Measurements from ENCODE around the gene DLL1.

DLL1 gene

GRCh38 chr6:170245475-170245992 lies 45.3 kb downstream of the DLL1 start:
- peaks cover 0 to 19% (median 0%) of the 10 kb centered on the region in 5 donors for H3K4me1 ChIP-seq (ENCODE audit: control insufficient read depth in 5 of 5, insufficient read depth in 5 of 5, low read length in 5 of 5)
- H3K27me3 ChIP-seq (ENCODE audit: control insufficient read depth in 5 of 5, insufficient read depth in 4 of 5, low read length in 5 of 5) = peaks cover 18 to 57% (median 25%) of the 10 kb centered on the region in 5 donors
- no peaks in the 10 kb centered on the region for H3K9me3 ChIP-seq (ENCODE audit: control insufficient read depth in 5 of 5, low read length in 5 of 5)
- H3K9ac ChIP-seq (ENCODE audit: low read length in 5 of 5) = no peak overlapping the region
- no peaks in the 10 kb centered on the region for H3K36me3 ChIP-seq (ENCODE audit: control insufficient read depth in 5 of 5, insufficient read depth in 5 of 5, low read length in 5 of 5)
- H3K4me3 ChIP-seq (ENCODE audit: low read depth in 1 of 5, low read length in 5 of 5) = no peak overlapping the region
- no peak overlapping the region for H3K27ac ChIP-seq (ENCODE audit: low read depth, low read length)

GRCh38 chr6:170244721-170245474 lies 46.0 kb downstream of the DLL1 start:
- H3K27me3 ChIP-seq (ENCODE audit: control insufficient read depth in 5 of 5, insufficient read depth in 4 of 5, low read length in 5 of 5) = peaks cover 18 to 59% (median 25%) of the 10 kb centered on the region in 5 donors
- H3K27ac ChIP-seq (ENCODE audit: low read depth, low read length) = no peak overlapping the region

GRCh38 chr6:170243791-170244291 lies 47.0 kb downstream of the DLL1 start:
- peaks cover 0 to 19% (median 0%) of the 10 kb centered on the region in 5 donors for H3K4me1 ChIP-seq (ENCODE audit: control insufficient read depth in 5 of 5, insufficient read depth in 5 of 5, low read length in 5 of 5)
- H3K36me3 ChIP-seq (ENCODE audit: control insufficient read depth in 5 of 5, insufficient read depth in 5 of 5, low read length in 5 of 5) = no peaks in the 10 kb centered on the region
- peaks cover 18 to 52% (median 23%) of the 10 kb centered on the region in 5 donors for H3K27me3 ChIP-seq (ENCODE audit: control insufficient read depth in 5 of 5, insufficient read depth in 4 of 5, low read length in 5 of 5)
- no peak overlapping the region for H3K9ac ChIP-seq (ENCODE audit: low read length in 5 of 5)
- H3K27ac ChIP-seq (ENCODE audit: low read depth, low read length) = no peak overlapping the region
- no peak overlapping the region for H3K4me3 ChIP-seq (ENCODE audit: low read depth in 1 of 5, low read length in 5 of 5)
- H3K9me3 ChIP-seq (ENCODE audit: control insufficient read depth in 5 of 5, low read length in 5 of 5) = no peaks in the 10 kb centered on the region

More at GRCh38 chr6:170244721-170245474, 46.0 kb downstream of the DLL1 start:
- peaks cover 0 to 19% (median 0%) of the 10 kb centered on the region in 5 donors for H3K4me1 ChIP-seq (ENCODE audit: control insufficient read depth in 5 of 5, insufficient read depth in 5 of 5, low read length in 5 of 5)
- no peak overlapping the region for H3K9ac ChIP-seq (ENCODE audit: low read length in 5 of 5)
- no peaks in the 10 kb centered on the region for H3K9me3 ChIP-seq (ENCODE audit: control insufficient read depth in 5 of 5, low read length in 5 of 5)
- H3K36me3 ChIP-seq (ENCODE audit: control insufficient read depth in 5 of 5, insufficient read depth in 5 of 5, low read length in 5 of 5) = no peaks in the 10 kb centered on the region
- H3K4me3 ChIP-seq (ENCODE audit: low read depth in 1 of 5, low read length in 5 of 5) = no peak overlapping the region

- H3K9me3 ChIP-seq (ENCODE audit: control insufficient read depth in 5 of 5, low read length in 5 of 5) = no peaks in the 10 kb centered on the region
- no peak overlapping the region for H3K27ac ChIP-seq (ENCODE audit: low read depth, low read length)
Observed at GRCh38 chr6:170243386-170243785, 47.5 kb downstream of the DLL1 start.

GRCh38 chr6:170238741-170239565 lies 51.9 kb downstream of the DLL1 start:
- Histone ChIP-seq H3K4me3 (ENCODE audit: low read depth in 1 of 5, low read length in 5 of 5) (no peak overlapping the region), H3K4me1 (ENCODE audit: control insufficient read depth in 5 of 5, insufficient read depth in 5 of 5, low read length in 5 of 5) (no peaks in the 10 kb centered on the region), H3K9ac (ENCODE audit: low read length in 5 of 5) (no peak overlapping the region), H3K36me3 (ENCODE audit: control insufficient read depth in 5 of 5, insufficient read depth in 5 of 5, low read length in 5 of 5) (no peaks in the 10 kb centered on the region), H3K9me3 (ENCODE audit: control insufficient read depth in 5 of 5, low read length in 5 of 5) (no peaks in the 10 kb centered on the region), H3K27ac (ENCODE audit: low read depth, low read length) (no peak overlapping the region), H3K27me3 (ENCODE audit: control insufficient read depth in 5 of 5, insufficient read depth in 4 of 5, low read length in 5 of 5) (peaks cover under 1 to 19% (median 4%) of the 10 kb centered on the region in 5 donors)

More at GRCh38 chr6:170243386-170243785, 47.5 kb downstream of the DLL1 start:
- H3K4me3 ChIP-seq (ENCODE audit: low read depth in 1 of 5, low read length in 5 of 5) = no peak overlapping the region
- H3K27me3 ChIP-seq (ENCODE audit: control insufficient read depth in 5 of 5, insufficient read depth in 4 of 5, low read length in 5 of 5) = peaks cover 14 to 47% (median 21%) of the 10 kb centered on the region in 5 donors
- H3K9ac ChIP-seq (ENCODE audit: low read length in 5 of 5) = no peak overlapping the region
- H3K36me3 ChIP-seq (ENCODE audit: control insufficient read depth in 5 of 5, insufficient read depth in 5 of 5, low read length in 5 of 5) = no peaks in the 10 kb centered on the region
- peaks cover 0 to 14% (median 0%) of the 10 kb centered on the region in 5 donors for H3K4me1 ChIP-seq (ENCODE audit: control insufficient read depth in 5 of 5, insufficient read depth in 5 of 5, low read length in 5 of 5)

GRCh38 chr6:170237999-170238740 lies 52.7 kb downstream of the DLL1 start:
- Histone ChIP-seq H3K9me3 (ENCODE audit: control insufficient read depth in 5 of 5, low read length in 5 of 5) (no peaks in the 10 kb centered on the region), H3K4me1 (ENCODE audit: control insufficient read depth in 5 of 5, insufficient read depth in 5 of 5, low read length in 5 of 5) (no peaks in the 10 kb centered on the region)

GRCh38 chr6:170236131-170236836 lies 54.6 kb downstream of the DLL1 start:
- Histone ChIP-seq H3K27ac (ENCODE audit: low read depth, low read length) (no peak overlapping the region), H3K27me3 (ENCODE audit: control insufficient read depth in 5 of 5, insufficient read depth in 4 of 5, low read length in 5 of 5) (peaks cover 0 to 13% (median 3%) of the 10 kb centered on the region in 5 donors), H3K4me3 (ENCODE audit: low read depth in 1 of 5, low read length in 5 of 5) (no peak overlapping the region), H3K36me3 (ENCODE audit: control insufficient read depth in 5 of 5, insufficient read depth in 5 of 5, low read length in 5 of 5) (no peaks in the 10 kb centered on the region), H3K4me1 (ENCODE audit: control insufficient read depth in 5 of 5, insufficient read depth in 5 of 5, low read length in 5 of 5) (peaks cover 0 to under 1% (median 0%) of the 10 kb centered on the region in 5 donors), H3K9me3 (ENCODE audit: control insufficient read depth in 5 of 5, low read length in 5 of 5) (no peaks in the 10 kb centered on the region), H3K9ac (ENCODE audit: low read length in 5 of 5) (no peak overlapping the region)

More at GRCh38 chr6:170237999-170238740, 52.7 kb downstream of the DLL1 start:
- no peak overlapping the region for H3K9ac ChIP-seq (ENCODE audit: low read length in 5 of 5)
- no peaks in the 10 kb centered on the region for H3K36me3 ChIP-seq (ENCODE audit: control insufficient read depth in 5 of 5, insufficient read depth in 5 of 5, low read length in 5 of 5)
- H3K27me3 ChIP-seq (ENCODE audit: control insufficient read depth in 5 of 5, insufficient read depth in 4 of 5, low read length in 5 of 5) = peaks cover 0 to 17% (median 3%) of the 10 kb centered on the region in 5 donors
- H3K27ac ChIP-seq (ENCODE audit: low read depth, low read length) = no peak overlapping the region
- no peak overlapping the region for H3K4me3 ChIP-seq (ENCODE audit: low read depth in 1 of 5, low read length in 5 of 5)

- Histone ChIP-seq H3K27ac (ENCODE audit: low read depth, low read length) (no peak overlapping the region), H3K9ac (ENCODE audit: low read length in 5 of 5) (no peak overlapping the region), H3K9me3 (ENCODE audit: control insufficient read depth in 5 of 5, low read length in 5 of 5) (no peaks in the 10 kb centered on the region), H3K4me3 (ENCODE audit: low read depth in 1 of 5, low read length in 5 of 5) (no peak overlapping the region), H3K4me1 (ENCODE audit: control insufficient read depth in 5 of 5, insufficient read depth in 5 of 5, low read length in 5 of 5) (peaks cover 0 to 8% (median under 1%) of the 10 kb centered on the region in 5 donors), H3K27me3 (ENCODE audit: control insufficient read depth in 5 of 5, insufficient read depth in 4 of 5, low read length in 5 of 5) (peaks cover 0 to 13% (median 3%) of the 10 kb centered on the region in 5 donors), H3K36me3 (ENCODE audit: control insufficient read depth in 5 of 5, insufficient read depth in 5 of 5, low read length in 5 of 5) (no peaks in the 10 kb centered on the region)
Observed at GRCh38 chr6:170235391-170236125, 55.3 kb downstream of the DLL1 start.

All from subcutaneous abdominal adipose tissue (tissue), 5 donors.